ENCODE measurements around the gene SLC9A9. TPM values are rescaled to one million over a fixed set of nuclear protein-coding genes. Genes with fewer than 3 reads are reported as not detected.

Gene SLC9A9
- total RNA-seq, 6 experiments from 2014 or later, result 0.10 to 0.55 (median 0.33) TPM; not detected in 2

DNA sequence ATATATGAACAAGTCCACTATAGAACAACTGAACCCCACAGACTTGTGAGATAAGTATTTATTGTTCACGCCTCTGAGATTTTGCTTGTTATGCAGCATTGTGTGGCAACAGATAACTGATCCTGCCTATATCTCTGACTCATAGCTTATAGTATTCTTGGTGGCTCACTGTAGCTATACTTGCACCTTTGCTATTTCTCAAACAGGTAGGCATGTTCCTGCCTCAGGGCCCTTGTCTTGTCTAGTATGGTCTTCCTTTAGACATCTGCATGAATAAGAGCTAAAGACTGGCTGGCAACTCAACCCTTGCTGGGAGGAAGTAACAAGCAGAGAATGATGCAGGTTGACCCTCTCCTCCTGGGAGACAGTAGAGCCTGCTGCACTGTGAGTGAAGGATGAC is 472.6 kb downstream of the SLC9A9 start:
- Mint-ChIP-seq H3K9me3 (no peaks in the 10 kb centered on the region), H3K4me1 (ENCODE audit: low read depth) (no peaks in the 10 kb centered on the region), H3K4me3 (no peak overlapping the region), H3K27ac (no peak overlapping the region), H3K27me3 (ENCODE audit: insufficient read depth) (peaks cover 1% of the 10 kb centered on the region; the same call in 1 of the 2 replicates), H3K36me3 (ENCODE audit: low read depth) (no peaks in the 10 kb centered on the region)
- no peak for TF ChIP-seq CTCF (IDR thresholded peaks at IDR 0.05)
- no peak for DNase-seq

- DNase-seq, result no peak
- H3K27ac Mint-ChIP-seq, result no peak overlapping the region
- TF ChIP-seq CTCF (IDR thresholded peaks at IDR 0.05), result no peak
- H3K9me3 Mint-ChIP-seq, result no peaks in the 10 kb centered on the region
- H3K27me3 Mint-ChIP-seq (ENCODE audit: insufficient read depth), result peaks cover 5% of the 10 kb centered on the region; the same call in 1 of the 2 replicates
- no peaks in the 10 kb centered on the region for H3K4me1 Mint-ChIP-seq (ENCODE audit: low read depth)
- no peak overlapping the region for H3K4me3 Mint-ChIP-seq
- H3K36me3 Mint-ChIP-seq (ENCODE audit: low read depth), result no peaks in the 10 kb centered on the region
Measured at GRCh38 chr3:143367171-143367570, 481.1 kb downstream of the SLC9A9 start.

DNA sequence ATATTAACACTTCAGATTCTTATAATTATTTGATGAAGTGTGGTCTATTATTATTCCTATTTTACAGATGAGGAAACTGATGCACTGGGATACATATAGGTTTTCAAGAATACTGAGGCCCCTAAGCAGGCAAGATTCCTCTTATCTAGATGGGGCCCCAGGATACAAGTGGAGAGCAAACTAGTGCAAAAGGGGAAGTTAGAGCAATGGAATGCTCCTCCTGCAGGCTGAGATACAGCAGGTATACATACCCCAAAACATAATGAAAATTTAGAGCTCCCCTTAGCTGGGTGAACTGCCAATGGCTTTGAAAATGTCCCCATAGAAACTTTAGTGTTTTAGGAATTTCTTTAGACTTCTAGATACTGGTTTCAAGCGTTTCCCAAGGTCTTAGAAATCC is 481.6 kb downstream of the SLC9A9 start:
- Mint-ChIP-seq H3K36me3 (ENCODE audit: low read depth) (no peaks in the 10 kb centered on the region), H3K27me3 (ENCODE audit: insufficient read depth) (peaks cover 5% of the 10 kb centered on the region; the same call in 1 of the 2 replicates), H3K9me3 (no peaks in the 10 kb centered on the region), H3K4me3 (no peak overlapping the region), H3K4me1 (ENCODE audit: low read depth) (no peaks in the 10 kb centered on the region), H3K27ac (no peak overlapping the region)
- TF ChIP-seq CTCF (IDR thresholded peaks at IDR 0.05), result no peak
- DNase-seq, result no peak

- TF ChIP-seq CTCF (IDR thresholded peaks at IDR 0.05), result no peak
- no peaks in the 10 kb centered on the region for H3K36me3 Mint-ChIP-seq (ENCODE audit: low read depth)
- no peak overlapping the region for H3K27ac Mint-ChIP-seq
- H3K4me1 Mint-ChIP-seq (ENCODE audit: low read depth), result no peaks in the 10 kb centered on the region
- peaks cover 3% of the 10 kb centered on the region; the same call in 1 of the 2 replicates for H3K27me3 Mint-ChIP-seq (ENCODE audit: insufficient read depth)
- H3K9me3 Mint-ChIP-seq, result no peaks in the 10 kb centered on the region
- no peak overlapping the region for H3K4me3 Mint-ChIP-seq
- no peak for DNase-seq
Measured at GRCh38 chr3:143363949-143364348, 484.3 kb downstream of the SLC9A9 start.

DNA sequence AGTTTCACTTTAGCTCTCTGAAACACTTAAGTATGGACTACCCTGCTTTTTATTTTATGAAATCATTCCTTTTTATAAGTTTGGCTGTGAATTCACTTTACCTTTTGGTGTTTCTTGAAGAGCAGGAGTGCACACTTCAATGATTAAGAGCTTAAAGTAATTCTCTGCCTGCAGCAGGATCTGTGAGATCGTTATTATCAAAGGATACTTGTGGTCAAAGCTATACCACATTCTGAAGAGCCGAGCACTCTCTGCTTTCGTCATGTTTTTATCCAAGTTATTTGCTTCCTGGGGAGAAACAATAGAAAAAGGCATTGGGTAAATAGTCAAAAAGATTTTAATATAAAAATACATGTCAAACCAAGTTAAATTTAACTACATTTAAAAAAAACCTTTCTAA is 485.0 kb downstream of the SLC9A9 start:
- Mint-ChIP-seq H3K27ac (no peak overlapping the region), H3K4me3 (no peak overlapping the region), H3K4me1 (ENCODE audit: low read depth) (no peaks in the 10 kb centered on the region), H3K36me3 (ENCODE audit: low read depth) (no peaks in the 10 kb centered on the region), H3K27me3 (ENCODE audit: insufficient read depth) (peaks cover 3% of the 10 kb centered on the region; the same call in 1 of the 2 replicates), H3K9me3 (no peaks in the 10 kb centered on the region)
- no peak for TF ChIP-seq CTCF (IDR thresholded peaks at IDR 0.05)
- no peak for DNase-seq
